ENCODE data around the gene PTPN3. TPM values are rescaled to one million over a fixed set of nuclear protein-coding genes. Genes with fewer than 3 reads are reported as not detected.

Gene PTPN3
- total RNA-seq, 1 experiment from 2014 or later = 25.0 TPM

DNA sequence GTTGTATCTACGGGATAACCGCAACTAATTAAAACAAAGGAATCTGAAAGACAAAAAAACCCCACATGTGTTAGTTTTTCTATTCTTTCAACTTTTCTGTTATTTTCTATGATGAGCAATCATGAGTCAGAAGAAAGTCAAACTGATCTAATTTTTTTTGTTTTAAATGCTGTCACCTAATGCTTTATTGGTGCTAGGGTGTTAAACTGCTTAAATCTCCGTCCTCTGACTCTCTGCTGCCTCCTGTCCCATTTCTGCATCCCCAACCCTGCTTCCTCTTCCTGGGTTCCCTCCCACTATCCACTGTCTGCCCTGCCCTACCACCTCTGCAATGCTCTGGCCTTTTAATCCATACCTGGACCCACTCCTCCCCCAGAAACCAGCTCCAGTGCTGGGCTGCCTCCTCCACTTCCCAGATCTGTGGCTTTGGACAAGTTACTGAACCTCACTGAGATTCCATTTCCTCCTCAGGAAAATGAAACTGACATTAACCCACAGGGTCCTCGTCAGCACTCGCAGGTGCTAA, 15.7 kb downstream of the PTPN3 start:
- intact Hi-C loops (cut with micrococcal nuclease; ENCODE audit: unreplicated experiment) = no loop called here
- Mint-ChIP-seq H3K4me1 (ENCODE audit: low read depth, unreplicated experiment) (peaks cover 82% of the 10 kb centered on the region), H3K4me3 (ENCODE audit: low read depth, unreplicated experiment) (peak overlapping the region; percentile 3), H3K27ac (ENCODE audit: unreplicated experiment) (peak overlapping the region; percentile 45), H3K27me3 (ENCODE audit: unreplicated experiment) (no peaks in the 10 kb centered on the region), H3K9me3 (ENCODE audit: low read depth, unreplicated experiment) (no peaks in the 10 kb centered on the region), H3K36me3 (ENCODE audit: insufficient read depth, unreplicated experiment) (peaks cover 28% of the 10 kb centered on the region)
- DNase-seq = no peak
- TF ChIP-seq, protein P1, sequence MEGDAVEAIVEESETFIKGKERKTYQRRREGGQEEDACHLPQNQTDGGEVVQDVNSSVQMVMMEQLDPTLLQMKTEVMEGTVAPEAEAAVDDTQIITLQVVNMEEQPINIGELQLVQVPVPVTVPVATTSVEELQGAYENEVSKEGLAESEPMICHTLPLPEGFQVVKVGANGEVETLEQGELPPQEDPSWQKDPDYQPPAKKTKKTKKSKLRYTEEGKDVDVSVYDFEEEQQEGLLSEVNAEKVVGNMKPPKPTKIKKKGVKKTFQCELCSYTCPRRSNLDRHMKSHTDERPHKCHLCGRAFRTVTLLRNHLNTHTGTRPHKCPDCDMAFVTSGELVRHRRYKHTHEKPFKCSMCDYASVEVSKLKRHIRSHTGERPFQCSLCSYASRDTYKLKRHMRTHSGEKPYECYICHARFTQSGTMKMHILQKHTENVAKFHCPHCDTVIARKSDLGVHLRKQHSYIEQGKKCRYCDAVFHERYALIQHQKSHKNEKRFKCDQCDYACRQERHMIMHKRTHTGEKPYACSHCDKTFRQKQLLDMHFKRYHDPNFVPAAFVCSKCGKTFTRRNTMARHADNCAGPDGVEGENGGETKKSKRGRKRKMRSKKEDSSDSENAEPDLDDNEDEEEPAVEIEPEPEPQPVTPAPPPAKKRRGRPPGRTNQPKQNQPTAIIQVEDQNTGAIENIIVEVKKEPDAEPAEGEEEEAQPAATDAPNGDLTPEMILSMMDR (IDR thresholded peaks at IDR 0.05; ENCODE audit: unreplicated experiment) = no peak
- BruUV-seq (replicated peaks) = no TSS peak
- CTCF ChIA-PET = interaction anchor here (0.8 kb wide), 1 partner anchor 10 kb away, joined by 3 read pairs; no protein-coding TSS in a partner anchor

DNA sequence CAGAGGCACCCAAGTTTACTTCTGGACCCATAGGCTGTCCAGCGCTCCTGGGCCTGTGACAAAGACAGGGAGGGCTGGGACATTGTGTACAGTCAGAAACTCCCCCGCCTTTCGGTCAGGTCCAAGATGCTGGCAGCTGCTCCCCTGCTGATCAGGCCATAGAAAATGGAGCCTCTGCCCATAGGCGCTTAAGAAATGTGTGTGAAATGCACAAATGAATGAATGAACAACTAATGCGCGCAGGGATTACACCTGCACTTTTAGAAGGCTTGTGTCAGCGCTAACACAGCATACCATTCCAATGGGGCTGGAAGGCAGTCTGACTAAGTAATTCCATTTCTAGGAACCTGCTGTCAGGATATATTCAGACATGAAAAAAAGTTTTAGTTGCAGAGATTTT, 16.3 kb downstream of the PTPN3 start:
- intact Hi-C loops (cut with micrococcal nuclease; ENCODE audit: unreplicated experiment) = no loop called here
- Mint-ChIP-seq H3K36me3 (ENCODE audit: insufficient read depth, unreplicated experiment) (peaks cover 34% of the 10 kb centered on the region), H3K4me3 (ENCODE audit: low read depth, unreplicated experiment) (no peak overlapping the region), H3K4me1 (ENCODE audit: low read depth, unreplicated experiment) (peaks cover 84% of the 10 kb centered on the region), H3K27ac (ENCODE audit: unreplicated experiment) (no peak overlapping the region), H3K27me3 (ENCODE audit: unreplicated experiment) (no peaks in the 10 kb centered on the region), H3K9me3 (ENCODE audit: low read depth, unreplicated experiment) (no peaks in the 10 kb centered on the region)
- BruUV-seq (replicated peaks) = no TSS peak
- DNase-seq = no peak
- CTCF ChIA-PET = no interaction called here
- TF ChIP-seq, protein P1 (IDR thresholded peaks at IDR 0.05; ENCODE audit: unreplicated experiment) = no peak

DNA sequence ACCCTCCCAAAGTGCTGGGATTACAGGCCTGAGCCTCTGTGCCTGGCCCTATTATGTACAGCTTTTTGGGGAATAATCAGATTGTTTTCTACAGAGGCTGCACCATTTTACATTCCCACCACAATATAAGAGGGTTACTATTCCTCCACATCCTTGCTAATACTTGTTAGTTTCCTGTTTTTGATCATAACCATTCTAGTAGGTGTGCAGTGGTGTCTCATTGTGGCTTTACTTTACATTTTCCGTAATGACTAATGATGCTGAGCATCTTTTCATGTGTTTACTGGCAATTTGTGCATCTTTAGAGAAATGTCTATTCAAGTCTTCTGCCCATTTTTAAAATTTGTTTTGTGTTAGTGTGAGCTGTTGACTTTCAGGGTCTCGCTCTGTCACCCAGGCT, 18.3 kb downstream of the PTPN3 start:
- intact Hi-C loops (cut with micrococcal nuclease; ENCODE audit: unreplicated experiment) = no loop called here
- CTCF ChIA-PET = interaction anchor here (0.6 kb wide), 1 partner anchor 360 kb away, joined by 4 read pairs; no protein-coding TSS in a partner anchor
- TF ChIP-seq, protein P1 (IDR thresholded peaks at IDR 0.05; ENCODE audit: unreplicated experiment) = no peak
- Mint-ChIP-seq H3K4me3 (ENCODE audit: low read depth, unreplicated experiment) (no peak overlapping the region), H3K27me3 (ENCODE audit: unreplicated experiment) (no peaks in the 10 kb centered on the region), H3K4me1 (ENCODE audit: low read depth, unreplicated experiment) (peaks cover 81% of the 10 kb centered on the region), H3K36me3 (ENCODE audit: insufficient read depth, unreplicated experiment) (peaks cover 40% of the 10 kb centered on the region), H3K27ac (ENCODE audit: unreplicated experiment) (peak overlapping the region; percentile 99), H3K9me3 (ENCODE audit: low read depth, unreplicated experiment) (no peaks in the 10 kb centered on the region)
- no TSS peak for BruUV-seq (replicated peaks)
- DNase-seq = no peak

DNA sequence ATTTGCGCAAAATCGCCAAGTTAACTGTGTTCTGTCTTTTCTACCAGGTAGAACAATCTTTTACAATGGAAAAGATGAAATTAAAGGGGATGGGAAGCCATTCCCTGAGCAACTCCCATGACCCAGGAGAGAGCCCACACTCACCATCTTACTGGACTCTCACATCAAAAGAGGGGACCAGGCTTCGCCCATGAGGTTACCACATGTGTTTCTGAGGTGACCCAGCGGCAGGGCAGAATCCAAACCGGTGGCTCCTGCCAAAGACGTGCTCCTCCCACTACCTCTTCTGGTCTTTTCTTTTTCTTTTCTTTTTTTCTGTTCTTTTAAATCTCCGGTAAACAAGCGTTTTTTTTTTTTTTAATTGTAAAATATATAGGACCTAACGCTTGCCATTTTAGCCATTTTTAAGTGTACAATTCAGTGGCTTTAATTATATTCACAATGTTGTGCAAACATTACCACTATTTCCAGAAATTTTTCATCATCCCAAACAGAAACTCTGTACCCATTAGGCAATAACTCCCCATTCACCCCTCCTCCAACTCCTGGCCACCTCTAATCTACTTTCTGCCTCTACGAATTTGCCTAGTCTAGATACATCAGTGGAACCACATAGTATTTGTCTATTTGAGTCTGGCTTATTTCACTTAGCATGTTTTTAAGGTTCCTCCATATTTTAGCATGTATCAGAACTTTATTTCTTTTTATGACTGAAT, 19.3 kb downstream of the PTPN3 start:
- Mint-ChIP-seq H3K4me3 (ENCODE audit: low read depth, unreplicated experiment) (peak overlapping the region; percentile 60), H3K9me3 (ENCODE audit: low read depth, unreplicated experiment) (no peaks in the 10 kb centered on the region), H3K27ac (ENCODE audit: unreplicated experiment) (peak overlapping the region; percentile 99), H3K4me1 (ENCODE audit: low read depth, unreplicated experiment) (peaks cover 79% of the 10 kb centered on the region), H3K36me3 (ENCODE audit: insufficient read depth, unreplicated experiment) (peaks cover 40% of the 10 kb centered on the region), H3K27me3 (ENCODE audit: unreplicated experiment) (no peaks in the 10 kb centered on the region)
- no TSS peak for BruUV-seq (replicated peaks)
- intact Hi-C loops (cut with micrococcal nuclease; ENCODE audit: unreplicated experiment) = no loop called here
- DNase-seq = no peak
- TF ChIP-seq, protein P1 (IDR thresholded peaks at IDR 0.05; ENCODE audit: unreplicated experiment) = no peak
- CTCF ChIA-PET = no interaction called here
